ENCODE data around the gene HCN1.

- TF ChIP-seq GATA3 (IDR thresholded peaks at IDR 0.05; ENCODE audit: low read depth, low read length): no peak
- TF ChIP-seq GATA2 (IDR thresholded peaks at IDR 0.05; ENCODE audit: low read depth, low read length): no peak
Measured at GRCh38 chr5:45376417-45376816, 319.8 kb downstream of the HCN1 start.

All from SH-SY5Y (cell line).